Islet of Langerhans (tissue), 1 donor: ENCODE data around the gene OSCAR.
"Not testable (repeated sequence)": the region's sequence is repeated elsewhere in the genome, so short reads cannot be mapped to it uniquely, and the experiment has no call there.

Experiments used
- FAIRE-seq: peaks from one replicate; lab custom pipeline; 2011; peaks lifted over from hg19 to GRCh38; lab: Jason Lieb, UNC

Gene OSCAR

DNA sequence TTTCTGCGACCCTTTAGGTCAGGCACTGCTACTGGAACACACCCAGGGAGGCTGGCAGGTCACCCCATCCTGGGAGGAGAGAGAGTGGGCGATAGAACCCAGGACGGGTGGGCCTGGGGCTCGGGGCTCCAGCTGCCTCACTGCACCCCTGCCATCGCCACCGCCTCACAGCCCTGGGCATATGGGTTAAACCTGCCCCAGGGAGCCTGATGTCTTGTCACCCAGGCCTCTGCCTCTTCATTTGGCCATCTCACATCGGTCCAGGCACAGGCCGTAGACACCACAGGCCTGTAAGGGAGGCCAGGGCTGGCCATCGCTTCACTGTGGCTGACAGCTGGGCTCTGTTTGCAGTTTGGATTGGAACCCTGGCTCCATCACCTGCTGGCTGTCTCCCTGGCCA is 25.1 kb upstream of the OSCAR start:
- FAIRE-seq = no peak

- no peak for FAIRE-seq
Measured at GRCh38 chr19:54124393-54124792, 23.8 kb upstream of the OSCAR start.

DNA sequence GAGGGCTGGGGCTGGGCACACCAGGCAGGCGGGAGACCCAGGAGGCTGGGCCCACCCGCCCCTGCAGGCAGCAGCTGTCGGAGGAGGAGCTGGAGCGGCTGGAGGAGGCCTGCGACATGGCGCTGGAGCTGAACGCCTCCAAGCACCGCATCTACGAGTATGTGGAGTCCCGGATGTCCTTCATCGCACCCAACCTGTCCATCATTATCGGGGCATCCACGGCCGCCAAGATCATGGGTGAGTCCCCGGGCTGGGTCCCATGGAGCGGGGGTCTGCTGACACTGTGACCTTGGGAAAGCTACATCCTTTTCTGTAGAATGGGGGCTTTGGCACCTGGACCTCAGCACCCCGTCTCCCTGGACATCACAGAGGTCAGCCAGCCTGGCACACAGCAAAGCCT is 23.1 kb upstream of the OSCAR start:
- FAIRE-seq = no peak

GRCh38 chr19:54121259-54121658 is 20.7 kb upstream of the OSCAR start:
- FAIRE-seq = no peak

DNA sequence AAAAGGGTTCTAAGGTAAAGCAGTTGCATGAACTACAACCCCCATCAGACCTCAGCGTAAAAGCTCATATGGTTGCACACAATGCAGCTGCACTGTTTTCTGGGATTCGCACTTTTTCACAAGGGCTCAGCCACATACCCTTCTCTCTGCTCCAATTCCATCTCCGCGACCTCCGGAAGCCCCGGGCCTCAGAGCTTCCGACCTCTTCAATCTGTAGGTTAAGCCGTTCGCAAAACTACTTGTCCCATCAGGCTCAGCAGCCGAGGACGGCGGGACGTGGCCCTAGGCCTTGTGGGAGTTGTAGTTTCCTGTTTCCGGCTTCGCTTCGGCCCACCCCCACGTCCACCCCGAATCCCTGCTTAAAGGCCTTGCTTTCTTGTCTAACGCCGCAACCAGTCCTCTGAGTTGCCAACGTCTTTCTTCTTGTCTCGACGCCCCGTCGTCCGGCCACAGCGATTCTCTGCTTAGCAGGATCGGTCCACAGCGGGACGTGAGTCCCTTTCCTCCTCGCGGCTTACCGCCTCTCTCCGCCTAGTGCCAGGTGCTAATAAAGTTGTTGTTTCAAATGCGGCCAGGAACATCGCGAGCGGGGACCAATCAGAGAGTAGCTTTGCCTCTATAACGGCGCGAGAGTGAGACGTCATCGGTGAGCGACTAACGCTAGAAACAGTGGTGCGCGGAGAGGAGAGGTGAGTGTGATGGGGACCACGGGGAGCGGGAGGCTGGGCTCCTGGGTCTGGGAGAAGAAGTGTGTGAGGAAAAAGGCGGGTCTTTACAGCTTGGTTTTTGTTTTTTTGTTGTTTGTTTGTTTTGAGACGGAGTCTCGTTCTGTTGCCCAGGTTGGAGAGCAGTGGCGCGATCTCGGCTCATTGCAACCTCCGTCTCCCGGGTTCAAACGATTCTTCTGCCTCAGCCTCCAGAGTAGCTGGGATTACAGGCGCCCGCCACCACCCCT is 14.8 kb upstream of the OSCAR start, which contains the start of the genes PRPF31 and TFPT:
TSS of gene PRPF31 (plus strand) at position 646 of the 955 bp plus-strand sequence. CDS start 2,525 bp downstream, outside the sequence.
TSS of gene TFPT (minus strand) at position 549 of the 955 bp plus-strand sequence. CDS start at position 161, 388 bp downstream.
- FAIRE-seq = peak; percentile 99

DNA sequence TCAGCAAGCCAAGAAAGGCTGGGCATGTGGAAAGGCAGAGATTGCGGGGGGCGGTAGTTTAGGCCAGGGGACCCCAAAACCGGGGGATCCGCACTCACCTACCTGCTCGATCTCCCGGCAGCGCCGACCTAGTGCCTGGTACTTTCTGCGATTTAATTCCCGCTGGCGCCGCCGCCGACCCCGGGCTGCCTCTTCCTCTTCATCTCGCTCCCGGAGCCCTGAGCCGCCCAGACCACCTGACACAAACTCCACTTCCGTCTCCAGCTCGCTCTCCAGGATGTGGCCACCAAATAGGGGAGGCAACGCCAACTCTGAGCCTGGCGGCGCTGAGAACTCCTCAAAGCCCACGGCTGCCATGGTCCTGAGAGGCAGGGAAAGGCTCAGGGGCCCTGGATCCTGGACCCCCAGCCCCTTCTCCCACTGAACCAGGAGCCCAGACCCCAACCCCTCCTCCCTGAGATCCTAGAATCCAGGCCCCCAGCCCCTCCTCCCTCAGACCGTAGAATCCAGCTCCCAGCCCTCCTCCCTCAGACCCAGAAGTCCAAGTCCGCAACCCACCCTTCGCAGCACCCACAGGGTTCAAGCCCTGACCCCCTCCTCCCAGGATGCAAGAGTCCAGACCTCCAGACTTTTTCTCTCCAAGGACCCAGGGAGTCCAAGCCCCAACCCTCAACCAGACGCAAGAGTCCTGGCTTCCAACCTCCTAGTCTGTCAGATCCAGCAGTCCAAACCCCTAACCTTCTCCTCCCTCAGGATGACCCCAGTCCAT is 13.9 kb upstream of the OSCAR start:
- no peak for FAIRE-seq

- no peak for FAIRE-seq
Measured at GRCh38 chr19:54109651-54110050, 9.0 kb upstream of the OSCAR start.

DNA sequence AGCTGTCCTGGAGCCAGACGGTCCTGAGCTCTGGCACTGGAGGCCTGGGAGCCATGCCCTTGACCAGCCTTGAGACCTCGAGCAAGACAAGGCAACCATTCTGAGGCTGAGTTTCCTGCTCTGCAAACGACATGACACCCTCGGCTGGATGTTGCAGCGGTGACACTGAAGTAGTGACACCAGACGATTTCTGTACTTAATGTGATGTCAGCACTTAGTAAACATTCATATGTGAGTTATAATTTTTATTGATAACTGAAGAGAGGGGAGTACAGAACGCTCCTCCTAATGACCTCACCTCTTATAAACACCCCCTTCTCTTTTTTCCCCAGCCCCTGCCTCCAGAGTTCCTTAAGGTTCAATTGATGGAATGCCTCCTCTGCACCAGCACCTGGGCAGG is 7.9 kb upstream of the OSCAR start:
- no peak for FAIRE-seq

- no peak for FAIRE-seq
Measured at GRCh38 chr19:54107876-54108490, 7.4 kb upstream of the OSCAR start.

DNA sequence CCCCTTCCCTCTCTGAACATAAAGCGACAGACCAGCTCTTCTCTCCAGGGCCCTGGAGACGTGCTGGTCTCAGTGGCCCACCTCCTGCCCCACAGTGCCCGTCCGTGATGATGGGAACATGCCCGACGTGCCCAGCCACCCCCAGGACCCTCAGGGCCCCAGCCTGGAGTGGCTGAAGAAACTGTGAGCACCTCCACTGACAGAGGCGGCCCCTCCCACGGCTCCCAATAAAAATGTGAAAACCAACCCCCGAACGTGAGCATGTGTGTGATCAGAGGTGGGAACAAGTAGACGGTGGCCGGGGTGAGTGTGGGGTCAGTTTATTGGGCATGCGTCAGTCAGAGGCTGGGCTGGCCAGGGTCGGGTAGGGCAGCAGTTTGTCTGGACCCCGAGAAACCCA is 6.1 kb upstream of the OSCAR start:
- no peak for FAIRE-seq

GRCh38 chr19:54105796-54106195 is 5.2 kb upstream of the OSCAR start:
- no peak for FAIRE-seq

- no peak for FAIRE-seq
Measured at GRCh38 chr19:54104998-54105715, 4.6 kb upstream of the OSCAR start.

GRCh38 chr19:54102421-54103169 is 2.0 kb upstream of the OSCAR start, which contains the start of gene NDUFA3:
Gene NDUFA3, plus strand, starts transcription at chr19:54102855. Its CDS starts 24 bp downstream, at chr19:54102879.
- peak; percentile 76 for FAIRE-seq

DNA sequence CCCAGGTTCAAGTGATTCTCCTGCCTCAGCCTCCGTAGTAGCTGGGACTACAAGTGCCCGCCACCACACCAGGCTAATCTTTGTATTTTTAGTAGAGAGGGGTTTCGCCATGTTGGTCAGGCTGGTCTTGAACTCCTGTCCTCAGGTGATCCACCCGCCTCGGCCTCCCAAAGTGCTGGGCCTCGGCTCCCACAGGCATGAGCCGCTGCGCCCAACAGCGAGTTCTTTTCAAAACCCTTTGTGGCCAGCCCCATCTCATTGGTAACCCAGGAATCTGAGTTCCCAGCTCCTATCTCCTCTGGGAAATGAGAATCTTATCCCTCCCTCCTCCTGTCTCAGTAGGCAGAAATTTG is 724 bp downstream of the OSCAR start:
- not testable (repeated sequence) for FAIRE-seq

DNA sequence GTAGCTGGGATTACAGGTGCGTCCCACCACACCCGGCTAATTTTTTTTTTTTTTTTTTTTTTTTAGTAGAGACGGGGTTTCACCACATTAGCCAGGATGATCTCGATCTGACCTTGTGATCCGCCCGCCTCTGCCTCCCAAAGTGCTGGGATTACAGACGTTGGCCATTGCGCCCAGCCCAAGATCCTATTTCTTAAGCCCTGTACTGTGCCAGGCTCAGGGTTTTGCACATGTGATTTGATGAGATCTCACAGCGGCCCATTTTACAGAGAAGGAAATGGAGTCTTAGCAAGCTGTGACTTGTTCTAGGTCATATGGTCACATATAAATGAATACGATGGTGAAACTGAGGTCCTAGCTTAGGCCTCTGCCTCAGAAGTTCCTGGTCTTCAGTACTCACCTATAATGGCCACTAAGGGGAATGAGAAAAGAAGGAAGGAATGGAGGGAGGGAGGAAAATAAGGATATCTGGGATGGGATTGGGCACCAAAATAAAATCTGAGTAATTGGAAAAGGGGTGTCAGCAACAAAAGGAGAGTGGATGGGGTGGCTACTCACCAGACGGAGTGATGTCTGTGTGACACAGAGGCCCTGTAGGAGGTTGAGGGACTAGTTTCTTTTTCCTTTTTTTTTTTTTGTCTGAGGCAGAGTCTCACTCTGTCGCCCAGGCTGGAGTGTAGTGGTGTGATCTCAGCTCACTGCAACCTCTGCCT is 1.3 kb downstream of the OSCAR start:
- no peak for FAIRE-seq

DNA sequence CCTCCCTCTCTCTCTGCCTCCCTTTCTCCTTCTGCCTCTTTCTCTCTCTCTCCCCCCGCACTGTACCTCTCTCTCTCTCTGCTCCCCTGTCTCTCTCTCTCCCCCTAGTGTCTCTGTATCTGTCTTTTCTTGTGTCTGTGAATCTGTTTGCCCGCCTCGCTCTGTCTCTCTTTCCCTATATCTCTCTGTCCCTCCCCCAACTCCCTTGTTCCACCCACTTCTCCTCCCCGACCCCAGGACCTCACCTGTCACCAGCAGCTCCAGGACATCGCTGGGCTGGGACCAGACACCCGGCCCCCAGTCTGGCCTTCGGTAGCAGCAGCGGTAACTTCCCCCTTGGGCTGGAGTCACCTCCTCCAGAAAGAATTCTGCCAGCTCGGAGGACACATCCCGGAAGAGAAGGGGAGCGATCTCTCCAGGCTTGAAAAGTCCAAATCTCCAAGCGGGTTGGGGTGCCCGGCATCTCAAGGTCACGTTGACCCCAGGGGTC is 3.9 kb downstream of the OSCAR start:
- no peak for FAIRE-seq

- not testable (repeated sequence) for FAIRE-seq
Measured at GRCh38 chr19:54095859-54096616, 4.6 kb downstream of the OSCAR start.

DNA sequence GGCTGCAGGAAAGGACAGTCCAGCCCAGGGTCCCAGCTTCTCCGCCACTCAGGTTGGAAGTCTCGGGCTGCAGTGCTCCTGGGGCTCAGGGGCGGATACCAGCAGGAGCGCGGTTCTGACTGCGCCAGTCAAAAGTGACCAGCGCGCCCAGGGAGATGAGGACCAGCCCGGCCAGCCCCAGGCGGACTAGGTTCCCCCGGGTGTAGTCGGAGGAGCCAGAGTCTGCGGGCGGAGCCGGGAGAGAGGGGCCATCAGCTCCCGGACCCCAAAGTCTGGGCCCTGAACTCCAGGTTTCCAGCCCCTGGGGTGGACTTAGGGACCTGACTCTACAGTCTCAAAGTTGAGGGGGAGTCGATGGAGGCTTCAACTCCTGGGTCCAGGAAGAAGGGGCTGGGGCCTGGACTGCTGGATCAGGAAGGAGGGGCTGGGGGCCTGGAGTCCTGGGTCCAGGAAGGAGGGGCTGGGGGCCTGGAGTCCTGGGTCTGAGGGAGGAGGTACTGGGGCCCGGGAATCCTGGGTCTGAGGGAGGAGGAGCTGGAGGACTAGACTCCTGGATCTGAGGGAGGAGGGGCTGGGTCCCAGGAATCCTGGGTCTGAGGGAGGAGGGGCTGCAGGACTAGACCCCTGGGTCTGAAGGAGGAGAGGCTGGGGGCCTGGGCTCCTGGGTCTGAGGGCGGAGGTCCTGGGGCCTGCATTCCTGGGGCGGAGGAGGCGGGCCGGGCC is 5.3 kb downstream of the OSCAR start:
- no peak for FAIRE-seq
